ENCODE data around the gene TMEM39A. TPM values are rescaled to one million over a fixed set of nuclear protein-coding genes. Genes with fewer than 3 reads are reported as not detected.
A peak's percentile ranks its signal among the peaks of the same experiment; 100 is the strongest.

TMEM39A gene
- total and polyA plus RNA-seq, 10 of the 15 experiments (the other 5 are each of a cell fraction or from before 2014, with no cell fraction given): 10.8 to 44.7 (median 33.2) TPM

DNA sequence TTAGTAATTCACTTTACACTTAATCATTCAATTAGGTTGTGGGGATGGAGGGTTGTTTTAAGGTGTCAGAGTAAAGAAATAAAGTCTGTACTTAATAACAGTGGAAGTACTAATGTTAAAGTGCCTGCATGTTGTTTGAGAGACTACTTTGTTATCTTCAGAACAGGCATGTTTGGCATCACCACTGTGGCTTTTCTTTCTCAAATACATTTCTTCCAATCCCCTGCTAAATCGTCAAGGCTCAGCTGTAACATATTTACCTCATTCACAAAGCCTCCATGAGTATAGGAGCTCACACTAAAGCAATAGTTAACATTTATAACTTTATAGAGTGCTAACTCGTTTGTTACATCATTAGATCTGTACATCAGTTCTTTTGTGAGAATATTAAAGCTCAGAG is 37.5 kb upstream of the TMEM39A start:
- H3K4me3 ChIP-seq: peak overlapping the region; percentile 75
- DNase-seq (ENCODE audit: low read depth, low spot score) (no peak), FAIRE-seq (no peak), ATAC-seq (no peak)
- no TSS peak for BruUV-seq (replicated peaks)
- SMC1A ChIA-PET (ENCODE audit: uncharacterized antibody, unreplicated experiment): interaction anchor here (0.6 to 3.7 kb wide), 20 partner anchors 11 to 227 kb away, joined by 3 to 30 read pairs (median 6); partner anchors contain the start of genes CD80, POGLUT1 and TMEM39A
- no peak overlapping the region for H3K27ac ChIP-seq (ENCODE audit: control insufficient read depth, insufficient read depth)
- WGBS (ENCODE audit: insufficient coverage, insufficient replicate concordance, low lambda C conversion rate, missing lambda C conversion rate): 77% methylated on average over 2 of the region's 2 CpGs
- no peaks in the 10 kb centered on the region for H3K36me3 ChIP-seq (ENCODE audit: control insufficient read depth in 2 of 2, insufficient read depth in 2 of 2, low read length in 1 of 2)
- intact Hi-C loops (cut with micrococcal nuclease; ENCODE audit: unreplicated experiment) (no loop called here), in situ Hi-C loops (cut with MboI) (no loop called here)
- H2AFZ ChIP-seq (ENCODE audit: control insufficient read depth, low read depth, low read length): no peak overlapping the region
- H3K27me3 ChIP-seq (replicated peaks in 1 of 2; ENCODE audit: control insufficient read depth in 2 of 2, insufficient read depth in 2 of 2, low read length in 1 of 2): no peaks in the 10 kb centered on the region
- peaks cover 44% of the 10 kb centered on the region for H3K79me2 ChIP-seq (ENCODE audit: control insufficient read depth, insufficient read depth, low read length)
- RAD21 ChIA-PET (ENCODE audit: unreplicated experiment): interaction anchor here (0.8 to 4.7 kb wide), 12 partner anchors 9 to 207 kb away, joined by 3 to 51 read pairs (median 5); partner anchors contain the start of genes ARHGAP31, POGLUT1 and TMEM39A
- H3K9ac ChIP-seq (ENCODE audit: control insufficient read depth, insufficient read depth, low read length): no peak overlapping the region; the same call in 1 of the 2 replicates
- no peak for TF ChIP-seq TCF3 (IDR thresholded peaks at IDR 0.05; ENCODE audit: borderline replicate concordance, insufficient read depth, low read depth, low read length)
- TF ChIP-seq ZSCAN29 (IDR thresholded peaks at IDR 0.05): no peak
- no peak for TF ChIP-seq FOS (IDR thresholded peaks at IDR 0.05; ENCODE audit: borderline replicate concordance, extremely low read depth, insufficient read length)
- TF ChIP-seq FOXK2 (IDR thresholded peaks at IDR 0.05): no peak
- no peak for TF ChIP-seq ZNF274 (IDR thresholded peaks at IDR 0.05; ENCODE audit: insufficient read depth, insufficient read length)
- no peak for TF ChIP-seq NBN (IDR thresholded peaks at IDR 0.05)
- no peak for TF ChIP-seq HDGF (IDR thresholded peaks at IDR 0.05)
- H3K9me3 ChIP-seq (replicated peaks; ENCODE audit: control insufficient read depth, insufficient read depth, low read length): no peaks in the 10 kb centered on the region; the same call in 2 of the 3 replicates
- no peaks in the 10 kb centered on the region for H4K20me1 ChIP-seq (ENCODE audit: control insufficient read depth, insufficient read depth)
- POLR2A ChIA-PET: interaction anchor here (0.5 to 5.8 kb wide), 14 partner anchors 15 to 432 kb away, joined by 3 to 57 read pairs (median 5); partner anchors contain the start of genes ADPRH, CD80, COX17 and TMEM39A
- peak overlapping the region; percentile 82 for H3K4me2 ChIP-seq (ENCODE audit: control insufficient read depth, insufficient read depth)
- no peaks in the 10 kb centered on the region for H3K4me1 ChIP-seq (ENCODE audit: control insufficient read depth, insufficient read depth, low read length)
- CTCF ChIA-PET: interaction anchor here (0.9 to 4.9 kb wide), 4 partner anchors 59 to 190 kb away, joined by 3 to 27 read pairs (median 6); no protein-coding TSS in a partner anchor

DNA sequence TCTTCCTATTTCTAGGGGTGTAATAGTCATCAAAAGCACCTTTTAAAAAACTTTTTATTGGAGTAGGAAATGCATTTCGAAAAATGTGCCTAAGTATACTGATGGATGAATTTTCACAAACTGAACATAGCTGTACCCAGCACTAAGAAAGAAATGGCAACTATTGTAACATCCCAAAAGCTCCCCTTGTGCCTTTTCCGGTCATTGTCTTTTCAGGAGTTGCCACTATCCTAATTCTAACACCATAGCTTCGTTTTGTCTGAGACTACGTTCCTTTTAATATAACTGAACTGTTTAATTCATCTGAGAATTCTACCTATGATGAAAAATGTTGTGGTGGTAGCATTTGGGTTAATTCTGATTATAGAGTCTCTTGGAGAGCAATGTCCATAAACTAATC is 36.9 kb upstream of the TMEM39A start:
- Histone ChIP-seq H3K36me3 (ENCODE audit: control insufficient read depth in 2 of 2, insufficient read depth in 2 of 2, low read length in 1 of 2) (no peaks in the 10 kb centered on the region; a peak in 1 of 4 replicates), H3K4me3 (peak overlapping the region; percentile 75), H2AFZ (ENCODE audit: control insufficient read depth, low read depth, low read length) (no peak overlapping the region), H3K27me3 (replicated peaks in 1 of 2; ENCODE audit: control insufficient read depth in 2 of 2, insufficient read depth in 2 of 2, low read length in 1 of 2) (no peaks in the 10 kb centered on the region), H3K27ac (ENCODE audit: control insufficient read depth, insufficient read depth) (peak overlapping the region; percentile 40; the same call in 1 of the 2 replicates), H3K4me1 (ENCODE audit: control insufficient read depth, insufficient read depth, low read length) (no peaks in the 10 kb centered on the region), H3K9me3 (replicated peaks; ENCODE audit: control insufficient read depth, insufficient read depth, low read length) (no peaks in the 10 kb centered on the region; the same call in 2 of the 3 replicates), H4K20me1 (ENCODE audit: control insufficient read depth, insufficient read depth) (no peaks in the 10 kb centered on the region), H3K9ac (ENCODE audit: control insufficient read depth, insufficient read depth, low read length) (no peak overlapping the region), H3K4me2 (ENCODE audit: control insufficient read depth, insufficient read depth) (peak overlapping the region; percentile 82), H3K79me2 (ENCODE audit: control insufficient read depth, insufficient read depth, low read length) (peaks cover 44% of the 10 kb centered on the region)
- ChIA-PET RAD21 (ENCODE audit: unreplicated experiment) (interaction anchor here (0.8 to 4.7 kb wide), 13 partner anchors 13 to 225 kb away, joined by 3 to 51 read pairs (median 5); partner anchors contain the start of genes CD80, POGLUT1 and TMEM39A), POLR2A (interaction anchor here (0.5 to 5.8 kb wide), 18 partner anchors 11 to 431 kb away, joined by 3 to 57 read pairs (median 4); partner anchors contain the start of genes ADPRH, B4GALT4, CD80 and COX17), CTCF (interaction anchor here (0.9 to 4.9 kb wide), 5 partner anchors 37 to 190 kb away, joined by 3 to 27 read pairs (median 6); partner anchors contain the start of gene TMEM39A), SMC1A (ENCODE audit: uncharacterized antibody, unreplicated experiment) (interaction anchor here (0.7 to 3.7 kb wide), 23 partner anchors 8 to 204 kb away, joined by 3 to 30 read pairs (median 6); partner anchors contain the start of genes CD80, POGLUT1 and TMEM39A)
- in situ Hi-C loops (cut with MboI) (no loop called here), intact Hi-C loops (cut with micrococcal nuclease; ENCODE audit: unreplicated experiment) (no loop called here)
- 65% methylated on average over 4 of the region's 4 CpGs for WGBS (ENCODE audit: insufficient coverage, insufficient replicate concordance, low lambda C conversion rate, missing lambda C conversion rate)
- TF ChIP-seq EP300 (IDR thresholded peaks at IDR 0.05; ENCODE audit: borderline replicate concordance in 1 of 2, control insufficient read depth in 1 of 2, low read depth in 2 of 2, low read length in 2 of 2) (no peak), JUND (IDR thresholded peaks at IDR 0.05; ENCODE audit: low read depth, low read length) (no peak), PML (IDR thresholded peaks at IDR 0.05; ENCODE audit: low read length) (no peak), TBL1XR1 (IDR thresholded peaks at IDR 0.05; ENCODE audit: low read depth, low read length) (no peak), STAT1 (conservative IDR thresholded peaks at IDR 0.05) (no peak)
- TF ChIP-seq, protein P1, sequence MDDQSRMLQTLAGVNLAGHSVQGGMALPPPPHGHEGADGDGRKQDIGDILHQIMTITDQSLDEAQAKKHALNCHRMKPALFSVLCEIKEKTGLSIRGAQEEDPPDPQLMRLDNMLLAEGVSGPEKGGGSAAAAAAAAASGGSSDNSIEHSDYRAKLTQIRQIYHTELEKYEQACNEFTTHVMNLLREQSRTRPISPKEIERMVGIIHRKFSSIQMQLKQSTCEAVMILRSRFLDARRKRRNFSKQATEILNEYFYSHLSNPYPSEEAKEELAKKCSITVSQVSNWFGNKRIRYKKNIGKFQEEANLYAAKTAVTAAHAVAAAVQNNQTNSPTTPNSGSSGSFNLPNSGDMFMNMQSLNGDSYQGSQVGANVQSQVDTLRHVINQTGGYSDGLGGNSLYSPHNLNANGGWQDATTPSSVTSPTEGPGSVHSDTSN (IDR thresholded peaks at IDR 0.05; ENCODE audit: insufficient replicate concordance, low read depth, low read length): no peak
- TF ChIP-seq, protein P2, sequence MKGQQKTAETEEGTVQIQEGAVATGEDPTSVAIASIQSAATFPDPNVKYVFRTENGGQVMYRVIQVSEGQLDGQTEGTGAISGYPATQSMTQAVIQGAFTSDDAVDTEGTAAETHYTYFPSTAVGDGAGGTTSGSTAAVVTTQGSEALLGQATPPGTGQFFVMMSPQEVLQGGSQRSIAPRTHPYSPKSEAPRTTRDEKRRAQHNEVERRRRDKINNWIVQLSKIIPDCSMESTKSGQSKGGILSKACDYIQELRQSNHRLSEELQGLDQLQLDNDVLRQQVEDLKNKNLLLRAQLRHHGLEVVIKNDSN (IDR thresholded peaks at IDR 0.05; ENCODE audit: borderline replicate concordance, extremely low read length, insufficient read depth, low read depth, low read length): no peak
- ATAC-seq: no peak
- no TSS peak for BruUV-seq (replicated peaks)
- FAIRE-seq: no peak
- DNase-seq (ENCODE audit: low read depth, low spot score): no peak

All from GM12878 (cell line).